HG03342 (cell line): ENCODE data around the gene SRC.

Experiments used
- ATAC-seq: cut with Tn5 transposase; IDR thresholded peaks from one replicate; pipeline ENCODE4 v1.9.1; 2021; ENCODE audit warnings: mild to moderate bottlenecking, moderate library complexity; ENCODE audit not compliant: unreplicated experiment

SRC gene

GRCh38 chr20:37393196-37393862 is 47.4 kb downstream of the SRC start:
- ATAC-seq: no peak

- no peak for ATAC-seq
Observed at GRCh38 chr20:37393863-37394542, 48.1 kb downstream of the SRC start.

- no peak for ATAC-seq
Observed at GRCh38 chr20:37394543-37395409, 48.8 kb downstream of the SRC start.

- ATAC-seq: no peak
Observed at GRCh38 chr20:37395410-37395797, 49.5 kb downstream of the SRC start.

GRCh38 chr20:37395921-37396415 is 50.0 kb downstream of the SRC start:
- no peak for ATAC-seq

GRCh38 chr20:37396416-37397075 is 50.6 kb downstream of the SRC start:
- no peak for ATAC-seq

- ATAC-seq: no peak
Observed at GRCh38 chr20:37397076-37397953, 51.4 kb downstream of the SRC start.

GRCh38 chr20:37397954-37398749 is 52.2 kb downstream of the SRC start:
- ATAC-seq: no peak

GRCh38 chr20:37398750-37399621 is 53.0 kb downstream of the SRC start:
- ATAC-seq: no peak

- ATAC-seq: no peak
Observed at GRCh38 chr20:37401282-37401929, 55.5 kb downstream of the SRC start.

GRCh38 chr20:37401930-37402675 is 56.2 kb downstream of the SRC start:
- ATAC-seq: no peak

GRCh38 chr20:37403107-37404033 is 57.4 kb downstream of the SRC start:
- no peak for ATAC-seq

GRCh38 chr20:37404461-37404890 is 58.5 kb downstream of the SRC start:
- no peak for ATAC-seq

GRCh38 chr20:37405351-37405897 is 59.5 kb downstream of the SRC start:
- no peak for ATAC-seq
